Effector memory CD4-positive, alpha-beta T cell (primary cell): Measurements from ENCODE around the gene UBE2J1.

Experiments
- DNase-seq, 3 donors: peaks; one replicate each; pipeline ENCODE4 v3.0.0-alpha.2; 2020
- H3K27ac ChIP-seq: 2 replicates; pipeline ENCODE4 v1.7.0; 2013; ENCODE audit warnings: mild to moderate bottlenecking, low read length, moderate library complexity; ENCODE audit not compliant: insufficient read depth, poor library complexity, severe bottlenecking
- H3K27me3 ChIP-seq: replicated peaks from 2 replicates; pipeline ENCODE4 v1.7.0; 2013; ENCODE audit warnings: mild to moderate bottlenecking, low read length; ENCODE audit not compliant: insufficient read depth, control insufficient read depth, poor library complexity, severe bottlenecking
- H3K36me3 ChIP-seq: 2 replicates; pipeline ENCODE4 v1.7.0; 2013; ENCODE audit warnings: mild to moderate bottlenecking, low read length, moderate library complexity; ENCODE audit not compliant: control insufficient read depth, insufficient read depth
- H3K4me1 ChIP-seq: 2 replicates; pipeline ENCODE4 v1.7.0; 2013; ENCODE audit warnings: low read length, mild to moderate bottlenecking; ENCODE audit not compliant: control insufficient read depth, insufficient read depth, poor library complexity, severe bottlenecking
- H3K4me3 ChIP-seq: 2 replicates; pipeline ENCODE4 v1.7.0; 2013; ENCODE audit warnings: low read length, low read depth, mild to moderate bottlenecking; ENCODE audit not compliant: insufficient read depth, poor library complexity, severe bottlenecking
- H3K9me3 ChIP-seq: 2 replicates; pipeline ENCODE4 v1.7.0; 2013; ENCODE audit warnings: mild to moderate bottlenecking, low read length, moderate library complexity; ENCODE audit not compliant: control insufficient read depth

The UBE2J1 gene

DNA sequence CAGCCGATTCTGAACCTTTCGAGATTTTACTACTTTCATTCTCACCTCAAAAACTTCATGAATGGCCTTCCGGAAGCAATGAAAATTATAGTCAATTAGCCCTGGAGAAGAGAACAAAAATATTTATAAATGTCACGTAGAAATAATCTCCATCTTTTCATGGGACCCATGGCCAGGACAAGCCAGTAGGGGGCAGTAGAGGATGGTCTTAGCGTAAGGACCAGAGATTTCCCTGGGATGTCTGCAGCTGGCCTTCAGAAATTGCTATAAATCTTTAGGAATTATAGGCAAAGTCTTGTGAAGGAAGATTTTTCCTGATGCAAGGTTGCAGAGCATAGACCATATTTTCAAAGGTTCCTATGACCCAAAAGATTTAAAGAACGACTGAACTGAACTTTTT, 15.6 kb upstream of the UBE2J1 start:
- Histone ChIP-seq H3K4me1 (no peaks in the 10 kb centered on the region), H3K9me3 (no peaks in the 10 kb centered on the region), H3K4me3 (no peak overlapping the region), H3K27me3 (no peaks in the 10 kb centered on the region), H3K36me3 (no peaks in the 10 kb centered on the region), H3K27ac (no peak overlapping the region)
- peak in 2 of 3 donors; percentile 11 to 44 for DNase-seq

DNA sequence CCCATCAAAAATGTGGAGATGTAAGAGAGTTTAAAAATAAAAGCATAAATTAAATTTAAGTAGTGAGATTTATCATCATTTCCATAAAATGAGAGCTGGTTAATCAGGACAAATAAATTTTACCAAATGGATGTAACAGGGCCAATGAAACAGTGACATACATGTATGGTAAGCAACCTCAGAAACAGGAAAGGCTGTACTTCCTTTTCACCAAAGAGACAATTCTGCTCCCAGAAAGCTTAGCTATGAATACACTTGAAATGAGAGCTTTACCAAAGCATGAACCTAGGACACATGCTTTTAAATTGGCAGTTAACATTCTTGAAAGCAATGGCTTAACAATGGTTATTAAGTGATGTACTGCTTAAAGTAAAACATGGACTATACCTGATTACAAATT, 12.1 kb upstream of the UBE2J1 start:
- Histone ChIP-seq H3K4me3 (no peak overlapping the region), H3K36me3 (no peaks in the 10 kb centered on the region), H3K27me3 (no peaks in the 10 kb centered on the region), H3K4me1 (no peaks in the 10 kb centered on the region), H3K9me3 (no peaks in the 10 kb centered on the region), H3K27ac (no peak overlapping the region)
- DNase-seq, result no peak

DNA sequence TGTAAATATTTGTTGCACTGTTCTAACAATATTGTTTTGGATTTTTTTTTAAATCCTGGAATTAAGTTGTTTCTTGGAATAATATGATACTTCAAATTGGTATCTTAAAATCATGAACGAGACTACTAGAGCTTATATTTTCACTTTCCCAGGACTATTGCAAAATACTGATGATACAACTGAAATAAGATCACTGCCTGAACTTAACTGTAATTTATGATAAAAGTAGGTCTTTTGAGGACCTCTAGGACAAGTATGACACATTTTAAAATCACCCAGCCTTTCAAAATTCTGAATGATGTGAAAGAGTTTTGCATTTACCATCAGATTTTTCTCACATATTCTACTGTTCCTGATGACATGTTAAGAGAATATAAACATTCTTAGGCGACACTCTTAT, 8.6 kb upstream of the UBE2J1 start:
- no peaks in the 10 kb centered on the region for H3K36me3 ChIP-seq

DNA sequence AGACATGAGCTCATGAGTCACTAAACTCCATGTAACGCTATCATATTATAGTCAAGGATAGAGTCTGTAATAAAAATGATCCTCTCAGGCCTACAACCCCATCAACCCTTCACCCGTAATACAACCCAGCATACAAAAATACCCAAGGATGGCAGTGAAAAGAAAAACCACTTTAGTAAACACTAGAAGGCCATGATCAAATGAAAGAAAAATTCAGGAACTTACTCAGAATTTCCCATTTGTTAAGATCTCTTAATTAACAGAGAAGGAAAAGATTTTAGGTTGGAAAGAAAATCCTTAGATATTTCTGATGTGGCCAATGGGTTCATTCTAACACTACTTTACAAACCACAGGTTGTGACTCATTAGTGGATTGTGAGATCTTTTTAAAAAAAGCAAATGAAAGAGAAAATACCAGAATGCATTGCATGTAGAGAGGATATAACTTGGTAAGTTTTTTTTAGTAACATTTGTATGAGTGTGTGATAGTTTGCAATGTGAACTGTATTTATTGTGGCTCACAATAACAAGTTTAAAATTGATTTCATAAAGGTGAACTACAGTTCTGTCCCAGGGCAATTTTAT, 8.0 kb upstream of the UBE2J1 start:
- no peak for DNase-seq
- Histone ChIP-seq H3K27me3 (no peaks in the 10 kb centered on the region), H3K9me3 (no peaks in the 10 kb centered on the region), H3K27ac (no peak overlapping the region), H3K4me1 (peaks cover 4% of the 10 kb centered on the region), H3K4me3 (no peak overlapping the region), H3K36me3 (no peaks in the 10 kb centered on the region)

More for the DNA sequence above, 8.6 kb upstream of the UBE2J1 start:
- peaks cover 4% of the 10 kb centered on the region for H3K4me1 ChIP-seq
- no peak overlapping the region for H3K4me3 ChIP-seq
- no peaks in the 10 kb centered on the region for H3K9me3 ChIP-seq
- H3K27ac ChIP-seq, result no peak overlapping the region
- no peaks in the 10 kb centered on the region for H3K27me3 ChIP-seq
- no peak for DNase-seq

DNA sequence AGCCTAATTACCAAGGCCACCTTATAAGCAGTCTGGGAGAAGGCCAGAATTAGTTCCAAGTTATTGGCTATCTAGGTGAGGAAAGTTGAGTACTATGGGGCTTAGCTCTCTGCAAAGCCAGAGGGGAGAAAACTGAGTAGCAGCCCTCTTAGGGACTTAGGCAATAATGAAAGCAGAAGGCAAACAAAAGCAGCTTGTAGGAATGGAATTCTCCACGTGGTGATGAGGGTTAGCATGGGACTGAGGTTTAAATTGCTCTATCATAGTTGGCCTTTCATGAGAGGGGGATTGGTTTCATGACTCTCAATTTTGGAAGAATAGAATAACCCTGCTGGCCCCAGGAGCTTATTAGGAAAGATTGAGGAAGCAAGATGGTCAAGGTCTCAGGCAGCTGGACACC, 7.0 kb upstream of the UBE2J1 start:
- Histone ChIP-seq H3K4me1 (peaks cover 4% of the 10 kb centered on the region), H3K27ac (no peak overlapping the region), H3K4me3 (no peak overlapping the region), H3K9me3 (no peaks in the 10 kb centered on the region), H3K36me3 (no peaks in the 10 kb centered on the region), H3K27me3 (no peaks in the 10 kb centered on the region)
- no peak for DNase-seq

DNA sequence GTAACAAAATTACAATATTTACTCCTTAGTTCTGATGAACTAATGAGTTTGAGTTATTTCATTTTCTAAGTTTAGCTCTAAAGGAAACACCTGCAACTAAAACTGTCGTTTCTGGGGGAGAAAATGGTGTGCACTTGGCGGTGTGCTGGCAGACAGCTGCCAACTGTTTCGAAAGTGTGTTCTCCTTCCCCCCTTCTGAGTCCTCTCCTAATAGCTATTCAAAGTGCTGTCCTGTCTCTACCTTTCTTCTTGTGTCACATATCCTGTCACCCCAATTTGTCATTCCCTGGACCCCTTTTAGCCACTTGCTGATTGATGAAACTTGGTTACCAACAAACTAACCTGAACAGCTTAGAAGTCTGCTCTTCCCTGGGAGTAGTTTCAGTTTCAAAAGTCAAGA, 4.9 kb upstream of the UBE2J1 start:
- Histone ChIP-seq H3K4me1 (peaks cover 10% of the 10 kb centered on the region), H3K27ac (no peak overlapping the region), H3K36me3 (no peaks in the 10 kb centered on the region), H3K27me3 (no peaks in the 10 kb centered on the region), H3K4me3 (peak overlapping the region; percentile 39), H3K9me3 (no peaks in the 10 kb centered on the region)
- DNase-seq, result no peak

DNA sequence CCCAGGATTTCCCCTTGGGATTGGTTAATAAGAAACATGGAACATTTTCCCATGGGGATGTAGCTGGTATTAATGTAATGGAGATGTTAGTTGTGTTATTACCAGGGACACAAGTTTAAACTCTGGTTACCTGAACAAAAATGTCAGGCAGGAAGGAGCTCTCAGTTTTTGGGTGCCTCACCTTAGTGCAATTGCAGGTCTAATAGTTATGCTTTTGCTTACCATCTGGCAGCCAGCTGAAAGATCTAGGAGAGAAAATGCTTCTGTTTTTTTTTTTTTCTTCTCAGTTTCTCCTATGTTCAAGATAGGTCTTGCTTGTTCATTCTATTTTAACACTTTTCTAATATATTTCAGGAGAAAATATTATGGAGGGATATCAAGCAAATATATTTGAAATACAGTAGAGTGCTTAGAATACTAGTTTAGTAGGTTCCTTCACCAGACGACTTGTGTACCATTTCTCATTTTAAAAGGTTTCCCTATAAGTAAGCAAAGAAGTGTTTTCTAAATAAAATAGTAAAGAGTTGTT, 4.2 kb upstream of the UBE2J1 start:
- H3K4me3 ChIP-seq, result peak overlapping the region; percentile 39
- H3K27ac ChIP-seq, result no peak overlapping the region

DNA sequence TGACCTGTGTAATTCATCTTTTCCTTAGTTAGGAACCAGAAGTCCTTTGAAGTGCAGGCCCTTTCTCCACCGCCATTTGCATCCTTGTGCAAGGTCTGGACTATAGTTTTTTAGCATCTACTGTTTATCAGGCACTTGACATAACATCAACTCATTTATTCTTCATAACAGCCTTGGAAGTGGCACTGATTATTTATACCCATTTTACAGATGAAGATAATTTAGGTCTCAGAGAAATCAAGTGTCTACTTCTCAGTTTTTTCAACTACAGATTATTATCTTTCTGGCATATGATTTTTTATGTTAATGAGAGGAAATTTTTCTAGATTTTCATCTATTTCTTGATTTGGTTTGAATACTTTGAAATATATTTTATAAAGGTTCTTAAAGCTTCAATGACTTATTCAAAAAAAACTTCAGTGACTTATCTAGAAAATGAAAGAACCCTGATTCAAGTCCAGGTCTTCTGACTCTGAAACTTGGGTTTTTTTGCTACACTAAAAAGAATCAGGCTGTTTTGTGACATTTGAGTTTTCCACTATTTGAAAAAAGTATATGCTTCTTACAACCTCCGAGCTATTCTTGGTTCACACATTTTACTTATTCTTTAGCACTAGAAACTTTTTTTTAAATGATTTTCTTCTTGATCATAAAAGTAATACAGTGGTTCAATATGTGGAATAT, 3.1 kb upstream of the UBE2J1 start:
- no peak overlapping the region for H3K4me3 ChIP-seq
- no peak for DNase-seq
- H3K4me1 ChIP-seq, result peaks cover 17% of the 10 kb centered on the region
- H3K36me3 ChIP-seq, result no peaks in the 10 kb centered on the region
- no peaks in the 10 kb centered on the region for H3K9me3 ChIP-seq
- H3K27ac ChIP-seq, result no peak overlapping the region
- H3K27me3 ChIP-seq, result no peaks in the 10 kb centered on the region

More for the DNA sequence above, 4.2 kb upstream of the UBE2J1 start:
- Histone ChIP-seq H3K36me3 (no peaks in the 10 kb centered on the region), H3K9me3 (no peaks in the 10 kb centered on the region), H3K27me3 (no peaks in the 10 kb centered on the region), H3K4me1 (peaks cover 10% of the 10 kb centered on the region)
- no peak for DNase-seq

DNA sequence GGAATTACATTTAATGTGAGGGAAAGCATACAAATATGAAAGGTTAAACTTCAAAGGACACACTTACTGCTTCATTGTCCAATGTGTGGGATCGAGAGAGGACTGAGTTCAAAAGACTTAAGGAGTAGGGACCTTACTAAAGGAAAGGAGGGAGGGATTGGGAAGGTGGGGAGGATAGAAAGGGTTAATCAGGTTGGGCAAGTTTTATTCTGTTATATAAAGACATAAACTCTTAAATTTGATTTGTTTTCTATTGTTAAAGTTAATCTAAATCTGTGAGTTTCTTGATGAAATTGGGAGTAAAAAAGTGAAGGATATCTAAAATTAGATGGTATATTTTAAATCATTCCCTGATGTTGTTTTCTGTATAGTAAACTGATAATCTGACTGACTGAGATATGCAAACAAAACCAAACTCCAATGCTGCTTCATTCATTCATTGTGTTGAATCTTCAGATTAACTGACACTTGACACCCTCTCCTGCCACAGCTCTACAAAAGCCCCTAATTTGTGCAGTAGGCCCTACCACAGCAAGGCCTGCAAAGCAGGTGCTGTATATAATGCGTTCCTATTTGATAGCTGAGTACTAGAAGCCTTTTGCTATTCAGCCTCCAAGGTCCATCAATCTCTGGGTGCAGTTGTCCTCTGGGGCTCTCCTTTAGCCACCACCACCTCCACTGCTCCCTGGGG, 1.3 kb upstream of the UBE2J1 start:
- H3K36me3 ChIP-seq, result no peaks in the 10 kb centered on the region
- H3K27me3 ChIP-seq, result no peaks in the 10 kb centered on the region
- H3K27ac ChIP-seq, result no peak overlapping the region
- no peaks in the 10 kb centered on the region for H3K9me3 ChIP-seq
- DNase-seq, result no peak
- H3K4me1 ChIP-seq, result peaks cover 17% of the 10 kb centered on the region
- H3K4me3 ChIP-seq, result no peak overlapping the region

DNA sequence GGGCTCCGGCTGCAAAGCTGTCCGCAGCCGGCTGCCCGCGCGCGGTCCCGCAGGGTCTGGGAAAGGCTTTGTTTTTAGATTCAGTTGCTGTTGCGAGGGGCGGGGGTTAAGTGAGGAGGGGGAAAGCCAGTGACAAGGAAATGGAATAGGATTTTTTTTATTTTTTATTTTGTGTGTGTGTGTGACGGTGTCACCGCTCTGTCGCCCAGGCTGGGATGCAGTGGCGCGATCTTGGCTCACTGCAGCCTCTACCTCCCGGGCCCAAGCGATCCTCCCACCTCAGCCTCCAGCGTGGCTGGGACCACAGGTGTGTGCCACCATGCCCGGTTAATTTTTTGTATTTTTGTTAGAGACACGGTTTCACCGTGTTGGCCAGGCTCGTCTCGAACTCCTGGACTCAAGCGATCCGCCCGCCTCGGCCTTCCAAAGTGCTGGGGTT, 615 bp upstream of the UBE2J1 start:
- H3K9me3 ChIP-seq, result no peaks in the 10 kb centered on the region
- H3K36me3 ChIP-seq, result no peaks in the 10 kb centered on the region
- DNase-seq, result no peak
- peak overlapping the region; percentile 86 for H3K27ac ChIP-seq
- peaks cover 20% of the 10 kb centered on the region for H3K4me1 ChIP-seq
- peak overlapping the region; percentile 85 for H3K4me3 ChIP-seq
- no peaks in the 10 kb centered on the region for H3K27me3 ChIP-seq
